OCI-LY1 (cell line): ENCODE measurements around the gene ZFC3H1.

Experiments
- H2AFZ ChIP-seq: fragments of 200-600 bp; sonication (generic), shearing (Covaris generic); 2 replicates; pipeline ENCODE4 v1.6.0; 2014; ENCODE audit warnings: antibody characterized with exemption, mild to moderate bottlenecking, low read length
- H3F3A ChIP-seq: fragments of 200-600 bp; sonication (generic), shearing (Covaris generic); 2 replicates; pipeline ENCODE4 v1.6.0; 2014; ENCODE audit warnings: mild to moderate bottlenecking, antibody characterized with exemption, low read length, moderate library complexity; ENCODE audit not compliant: insufficient read depth
- H3K27ac ChIP-seq: fragments of 200-600 bp; sonication (generic); 2 replicates; pipeline ENCODE4 v1.5.1; 2014; ENCODE audit warnings: low read length, mixed run types, mild to moderate bottlenecking, low read depth; ENCODE audit not compliant: poor library complexity, severe bottlenecking
- H3K27me3 ChIP-seq: fragments of 200-600 bp; sonication (generic); 2 replicates; pipeline ENCODE4 v1.6.0; 2014; ENCODE audit warnings: antibody characterized with exemption, mild to moderate bottlenecking, low read length, moderate library complexity; ENCODE audit not compliant: insufficient read depth
- H3K36me3 ChIP-seq: fragments of 200-600 bp; sonication (generic); 2 replicates; pipeline ENCODE4 v1.6.1; 2014; ENCODE audit warnings: mild to moderate bottlenecking, antibody characterized with exemption, low read length, moderate library complexity, mixed read lengths; ENCODE audit not compliant: insufficient read depth
- H3K4me1 ChIP-seq: fragments of 200-600 bp; sonication (generic); 2 replicates; pipeline ENCODE4 v1.5.1; 2014; ENCODE audit warnings: mild to moderate bottlenecking, low read length, moderate library complexity; ENCODE audit not compliant: insufficient read depth, severe bottlenecking
- H3K4me2 ChIP-seq: fragments of 200-600 bp; sonication (generic), shearing (Covaris generic); 2 replicates; pipeline ENCODE4 v1.6.1; 2014; ENCODE audit warnings: low read length
- H3K4me3 ChIP-seq: fragments of 200-600 bp; sonication (generic); 2 replicates; pipeline ENCODE4 v1.5.1; 2014; ENCODE audit warnings: low read length, low read depth, mild to moderate bottlenecking, mixed read lengths; ENCODE audit not compliant: poor library complexity, severe bottlenecking
- H3K79me2 ChIP-seq: fragments of 200-600 bp; shearing (Covaris generic); 2 replicates; pipeline ENCODE4 v1.6.1; 2016; ENCODE audit warnings: mixed run types, low read length, mixed read lengths; ENCODE audit not compliant: insufficient read depth
- H3K9ac ChIP-seq: fragments of 200-600 bp; sonication (generic), shearing (Covaris generic); 2 replicates; pipeline ENCODE4 v1.6.1; 2014; ENCODE audit warnings: mild to moderate bottlenecking, low read length, mixed read lengths
- H3K9me2 ChIP-seq: fragments of 200-600 bp; sonication (generic), shearing (Covaris generic); 2 replicates; pipeline ENCODE4 v1.6.1; 2014; ENCODE audit warnings: low read depth, mild to moderate bottlenecking, low read length, mixed read lengths
- H3K9me3 ChIP-seq: fragments of 200-600 bp; shearing (Covaris generic); 2 replicates; pipeline ENCODE4 v1.6.1; 2014; ENCODE audit warnings: low read length, mixed read lengths
- H4K20me1 ChIP-seq: fragments of 200-600 bp; sonication (generic), shearing (Covaris generic); 2 replicates; pipeline ENCODE4 v1.6.0; 2016; ENCODE audit warnings: mild to moderate bottlenecking, low read length; ENCODE audit not compliant: insufficient read depth
- CTCF ChIP-seq: fragments of 200-600 bp; sonication (generic), shearing (Covaris generic); IDR thresholded peaks from 2 replicates; pipeline ENCODE4 v1.5.1; 2017; ENCODE audit warnings: mild to moderate bottlenecking, antibody characterized with exemption, low read length, moderate library complexity, mixed read lengths
- EZH2 ChIP-seq: fragments of 200-600 bp; sonication (generic), shearing (Covaris generic); IDR thresholded peaks from 2 replicates; pipeline ENCODE4 v1.8.0; 2017; ENCODE audit warnings: borderline replicate concordance, mixed run types, mild to moderate bottlenecking, antibody characterized with exemption, low read length, moderate library complexity, mixed read lengths

The ZFC3H1 gene

GRCh38 chr12:71708658-71709057 is 45.0 kb upstream of the ZFC3H1 start:
- Histone ChIP-seq H4K20me1 (no peaks in the 10 kb centered on the region), H3K4me3 (no peak overlapping the region), H3K36me3 (peaks cover 5% of the 10 kb centered on the region; the same call in 1 of the 2 replicates), H3K4me2 (no peak overlapping the region), H3K27me3 (no peaks in the 10 kb centered on the region), H3K9ac (no peak overlapping the region), H3K79me2 (no peaks in the 10 kb centered on the region), H3F3A (no peaks in the 10 kb centered on the region), H3K9me3 (peaks cover 9% of the 10 kb centered on the region), H2AFZ (no peak overlapping the region), H3K9me2 (no peaks in the 10 kb centered on the region), H3K27ac (no peak overlapping the region), H3K4me1 (no peaks in the 10 kb centered on the region)
- no peak for TF ChIP-seq EZH2
- TF ChIP-seq CTCF = no peak

DNA sequence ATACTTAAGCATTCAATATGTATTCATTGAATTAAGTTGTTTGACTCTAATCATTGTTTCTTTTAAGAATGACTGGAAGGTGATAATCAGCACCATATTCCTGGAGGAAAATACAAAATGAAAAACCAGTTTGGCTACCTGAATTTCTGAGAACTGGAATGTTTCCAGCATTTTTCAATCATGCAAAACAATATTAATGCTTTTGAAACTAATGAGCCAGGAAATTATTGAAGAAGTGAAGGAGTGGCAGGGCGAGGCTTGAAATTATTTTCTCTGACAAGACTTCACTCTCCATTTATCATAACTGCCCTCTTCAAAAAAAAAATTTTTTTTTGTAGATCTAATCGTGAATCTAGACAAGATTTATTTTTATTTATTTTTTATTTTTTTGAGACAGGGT is 41.3 kb upstream of the ZFC3H1 start:
- no peaks in the 10 kb centered on the region for H3K9me3 ChIP-seq
- no peaks in the 10 kb centered on the region for H3K27me3 ChIP-seq
- no peak overlapping the region for H3K4me2 ChIP-seq
- H3K9ac ChIP-seq = no peak overlapping the region
- H4K20me1 ChIP-seq = no peaks in the 10 kb centered on the region
- H3K36me3 ChIP-seq = peaks cover 25% of the 10 kb centered on the region
- no peaks in the 10 kb centered on the region for H3K9me2 ChIP-seq
- no peak overlapping the region for H3K4me3 ChIP-seq
- no peak overlapping the region for H2AFZ ChIP-seq
- no peak for TF ChIP-seq CTCF
- no peak for TF ChIP-seq EZH2
- no peaks in the 10 kb centered on the region for H3K79me2 ChIP-seq
- no peak overlapping the region for H3K27ac ChIP-seq
- H3K4me1 ChIP-seq = no peaks in the 10 kb centered on the region
- H3F3A ChIP-seq = no peaks in the 10 kb centered on the region

GRCh38 chr12:71703206-71703605 is 39.6 kb upstream of the ZFC3H1 start:
- no peaks in the 10 kb centered on the region for H3F3A ChIP-seq
- no peak overlapping the region for H2AFZ ChIP-seq
- no peaks in the 10 kb centered on the region for H4K20me1 ChIP-seq
- H3K4me3 ChIP-seq = no peak overlapping the region
- no peak overlapping the region for H3K4me2 ChIP-seq
- no peaks in the 10 kb centered on the region for H3K79me2 ChIP-seq
- H3K9me3 ChIP-seq = no peaks in the 10 kb centered on the region
- H3K27me3 ChIP-seq = no peaks in the 10 kb centered on the region
- H3K4me1 ChIP-seq = no peaks in the 10 kb centered on the region
- H3K27ac ChIP-seq = no peak overlapping the region
- no peak for TF ChIP-seq EZH2
- no peak for TF ChIP-seq CTCF
- peaks cover 40% of the 10 kb centered on the region for H3K36me3 ChIP-seq
- no peak overlapping the region for H3K9ac ChIP-seq
- no peaks in the 10 kb centered on the region for H3K9me2 ChIP-seq
